ENCODE data around the gene FXYD5. TPM values are rescaled to one million over a fixed set of nuclear protein-coding genes. Genes with fewer than 3 reads are reported as not detected.

Gene FXYD5
- total RNA-seq, 1 experiment from 2014 or later, result 33.6 TPM

DNA sequence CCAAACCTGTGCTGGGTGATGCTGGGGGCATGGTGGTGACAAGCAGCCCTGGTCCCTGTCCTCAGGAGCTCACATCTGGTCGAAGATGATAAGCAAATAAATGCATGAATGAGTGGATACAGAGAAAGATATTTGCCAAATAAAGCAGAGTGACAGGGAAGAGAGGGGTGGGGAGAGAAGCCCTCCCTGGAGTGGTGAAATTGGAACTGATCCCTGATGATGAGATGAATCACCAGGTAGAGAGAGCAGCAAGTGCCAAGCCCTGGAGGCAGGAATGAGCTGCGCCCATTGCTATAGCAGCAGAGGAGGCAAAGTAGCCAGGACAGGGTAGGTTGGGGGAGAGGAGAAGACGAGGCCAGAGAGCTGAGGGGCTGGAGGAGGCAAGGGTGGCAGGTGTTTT is 13.7 kb downstream of the FXYD5 start:
- BruUV-seq (replicated peaks), result no TSS peak
- Histone ChIP-seq H3K27me3 (ENCODE audit: control insufficient read depth, insufficient read depth, low read length) (no peaks in the 10 kb centered on the region), H3K9me3 (ENCODE audit: control insufficient read depth, insufficient read depth, low read depth, low read length) (peaks cover 33% of the 10 kb centered on the region; the same call in 1 of the 2 replicates), H3K4me1 (ENCODE audit: control insufficient read depth, insufficient read depth, low read length) (no peaks in the 10 kb centered on the region), H3K36me3 (ENCODE audit: control insufficient read depth, insufficient read depth, low read length) (no peaks in the 10 kb centered on the region), H3K27ac (ENCODE audit: low read length) (no peak overlapping the region), H3K4me3 (ENCODE audit: low read depth in 2 of 2, low read length in 2 of 2) (no peak overlapping the region)
- ChIA-PET CTCF (interaction anchor here (0.7 kb wide), 1 partner anchor 127 kb away, joined by 5 read pairs; no protein-coding TSS in a partner anchor), POLR2A (no interaction called here)
- ATAC-seq (0 out of 2 replicates have a peak, but pooled peaks have one; percentile 45), DNase-seq (ENCODE audit: low read depth, low spot score) (no peak)
- TF ChIP-seq TCF7L2 (IDR thresholded peaks at IDR 0.05; ENCODE audit: low read depth, low read length) (no peak), SIN3A (IDR thresholded peaks at IDR 0.05; ENCODE audit: borderline replicate concordance, insufficient read depth, low read depth, low read length) (no peak)
- intact Hi-C loops (cut with micrococcal nuclease; ENCODE audit: unreplicated experiment), result no loop called here
- in situ Hi-C loops (cut with HindIII; ENCODE audit: low pct_unique_long_range_greater_than_20kb, low sequenced_read_pairs), result no loop called here

- no peak overlapping the region for H3K4me3 ChIP-seq (ENCODE audit: low read depth in 2 of 2, low read length in 2 of 2)
- CTCF ChIA-PET, result no interaction called here
- H3K27me3 ChIP-seq (ENCODE audit: control insufficient read depth, insufficient read depth, low read length), result no peaks in the 10 kb centered on the region
- BruUV-seq (replicated peaks), result no TSS peak
- no peak for DNase-seq (ENCODE audit: low read depth, low spot score)
- no peak for ATAC-seq
- no peaks in the 10 kb centered on the region for H3K4me1 ChIP-seq (ENCODE audit: control insufficient read depth, insufficient read depth, low read length)
- in situ Hi-C loops (cut with HindIII; ENCODE audit: low pct_unique_long_range_greater_than_20kb, low sequenced_read_pairs), result no loop called here
- H3K9me3 ChIP-seq (ENCODE audit: control insufficient read depth, insufficient read depth, low read depth, low read length), result peaks cover 27% of the 10 kb centered on the region; the same call in 1 of the 2 replicates
- H3K36me3 ChIP-seq (ENCODE audit: control insufficient read depth, insufficient read depth, low read length), result no peaks in the 10 kb centered on the region
- TF ChIP-seq SIN3A (IDR thresholded peaks at IDR 0.05; ENCODE audit: borderline replicate concordance, insufficient read depth, low read depth, low read length) (no peak), POLR2AphosphoS5 (IDR thresholded peaks at IDR 0.05; ENCODE audit: low read depth, low read length) (no peak), TCF7L2 (IDR thresholded peaks at IDR 0.05; ENCODE audit: low read depth, low read length) (no peak), CTCF (IDR thresholded peaks at IDR 0.05) (no peak)
- H3K27ac ChIP-seq (ENCODE audit: low read length), result no peak overlapping the region
- intact Hi-C loops (cut with micrococcal nuclease; ENCODE audit: unreplicated experiment), result no loop called here
- POLR2A ChIA-PET, result no interaction called here
Observed at GRCh38 chr19:35169221-35169995, 14.9 kb downstream of the FXYD5 start.

GRCh38 chr19:35170359-35171061 is 16.0 kb downstream of the FXYD5 start:
- ATAC-seq, result no peak
- no TSS peak for BruUV-seq (replicated peaks)
- H3K27ac ChIP-seq (ENCODE audit: low read length), result no peak overlapping the region
- no peaks in the 10 kb centered on the region for H3K27me3 ChIP-seq (ENCODE audit: control insufficient read depth, insufficient read depth, low read length)
- TF ChIP-seq SIN3A (IDR thresholded peaks at IDR 0.05; ENCODE audit: borderline replicate concordance, insufficient read depth, low read depth, low read length), result no peak
- no peak for TF ChIP-seq CTCF (IDR thresholded peaks at IDR 0.05)
- no peak for TF ChIP-seq REST (IDR thresholded peaks at IDR 0.05; ENCODE audit: insufficient read depth in 1 of 2, low read depth in 2 of 2, low read length in 1 of 2)
- TF ChIP-seq TCF7L2 (IDR thresholded peaks at IDR 0.05; ENCODE audit: low read depth, low read length), result no peak
- TF ChIP-seq POLR2AphosphoS5 (IDR thresholded peaks at IDR 0.05; ENCODE audit: low read depth, low read length), result no peak
- intact Hi-C loops (cut with micrococcal nuclease; ENCODE audit: unreplicated experiment), result no loop called here
- in situ Hi-C loops (cut with HindIII; ENCODE audit: low pct_unique_long_range_greater_than_20kb, low sequenced_read_pairs), result no loop called here
- no peaks in the 10 kb centered on the region for H3K36me3 ChIP-seq (ENCODE audit: control insufficient read depth, insufficient read depth, low read length)
- CTCF ChIA-PET, result no interaction called here
- peaks cover 16% of the 10 kb centered on the region; the same call in 1 of the 2 replicates for H3K9me3 ChIP-seq (ENCODE audit: control insufficient read depth, insufficient read depth, low read depth, low read length)
- H3K4me3 ChIP-seq (ENCODE audit: low read depth in 2 of 2, low read length in 2 of 2), result no peak overlapping the region
- POLR2A ChIA-PET, result interaction anchor here (0.7 kb wide), 1 partner anchor 14 kb away, joined by 6 read pairs; no protein-coding TSS in a partner anchor
- no peaks in the 10 kb centered on the region for H3K4me1 ChIP-seq (ENCODE audit: control insufficient read depth, insufficient read depth, low read length)
- no peak for DNase-seq (ENCODE audit: low read depth, low spot score)
